ENCODE measurements around the gene OGFOD3.
"Not testable (repeated sequence)": the region's sequence is repeated elsewhere in the genome, so short reads cannot be mapped to it uniquely, and the experiment has no call there.

Gene OGFOD3

DNA sequence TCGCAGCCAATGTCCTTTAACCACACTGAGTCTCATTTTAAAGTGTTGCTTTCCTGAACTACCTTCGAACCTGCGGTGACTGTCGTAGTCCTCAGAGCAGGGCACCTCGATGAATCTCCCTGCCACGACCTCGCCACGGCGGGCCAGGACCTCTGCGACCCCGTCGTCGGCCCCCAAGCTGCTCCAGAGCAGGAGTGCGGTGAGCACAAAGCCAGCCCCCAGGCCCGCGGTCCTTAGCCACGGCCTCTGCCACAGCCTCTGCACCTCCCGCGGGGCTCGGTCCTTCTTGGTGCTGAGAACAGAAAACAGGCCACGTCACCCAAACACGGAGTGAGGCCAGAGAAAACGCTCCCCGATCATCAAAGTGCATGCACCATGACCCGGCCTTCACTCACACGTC is 3.0 kb downstream of the OGFOD3 start:
- H3K4me3 ChIP-seq (ENCODE audit: low read depth, low read length), result no peak overlapping the region
- TF ChIP-seq MAX (IDR thresholded peaks at IDR 0.05; ENCODE audit: low read depth, low read length) (no peak), CTCF (IDR thresholded peaks at IDR 0.05; ENCODE audit: low read depth, low read length) (no peak), MYC (IDR thresholded peaks at IDR 0.05; ENCODE audit: low read depth, low read length) (no peak), POLR2A (IDR thresholded peaks at IDR 0.05; ENCODE audit: extremely low read depth, insufficient read length) (no peak)
- no peak for DNase-seq (ENCODE audit: low read depth)

DNA sequence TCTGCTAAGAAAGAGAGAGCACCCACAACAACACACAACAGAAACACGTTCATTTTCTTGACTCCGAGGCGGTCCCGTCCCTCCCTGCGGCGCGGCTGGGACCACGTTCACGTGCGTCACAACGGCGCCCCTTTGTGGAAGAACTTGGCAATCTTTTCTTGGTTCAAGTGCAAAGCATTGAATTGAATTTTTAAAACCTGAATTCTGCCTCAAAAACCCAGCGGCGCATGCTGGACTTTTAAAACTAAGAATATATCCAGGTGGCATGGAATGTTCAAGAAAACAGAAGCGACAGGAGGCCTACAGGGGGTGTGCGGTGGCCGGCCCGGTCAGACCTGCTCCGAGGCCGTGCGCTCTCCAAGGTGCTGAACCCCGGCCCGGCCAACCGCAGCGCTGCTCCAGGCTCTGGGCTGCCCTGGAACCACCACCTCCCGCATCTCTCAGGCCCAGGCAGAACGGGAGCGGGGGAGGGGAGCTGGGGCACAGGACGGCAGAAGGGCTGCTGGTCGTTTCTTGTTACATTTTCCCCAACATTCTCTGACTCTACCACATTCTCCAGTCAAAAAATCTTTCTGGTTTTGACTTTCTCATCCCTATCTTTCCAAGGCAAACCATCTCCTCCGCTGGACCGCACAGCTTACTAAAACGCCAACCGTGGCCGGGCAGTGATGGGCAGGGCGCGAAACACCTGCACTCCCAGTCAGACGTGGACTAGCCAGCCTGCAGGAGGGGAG is 3.7 kb downstream of the OGFOD3 start:
- TF ChIP-seq MAX (IDR thresholded peaks at IDR 0.05; ENCODE audit: low read depth, low read length), result peak; percentile 33; the same call in 1 of the 2 replicates
- TF ChIP-seq CTCF (IDR thresholded peaks at IDR 0.05; ENCODE audit: low read depth, low read length), result peak; percentile 49
- no peak for TF ChIP-seq POLR2A (IDR thresholded peaks at IDR 0.05; ENCODE audit: extremely low read depth, insufficient read length)
- no peak for TF ChIP-seq MYC (IDR thresholded peaks at IDR 0.05; ENCODE audit: low read depth, low read length)
- peak; percentile 78 for DNase-seq (ENCODE audit: low read depth)
- H3K4me3 ChIP-seq (ENCODE audit: low read depth, low read length), result no peak overlapping the region

GRCh38 chr17:82412535-82413520 is 5.6 kb downstream of the OGFOD3 start:
- no peak for TF ChIP-seq POLR2A (IDR thresholded peaks at IDR 0.05; ENCODE audit: extremely low read depth, insufficient read length)
- TF ChIP-seq CTCF (IDR thresholded peaks at IDR 0.05; ENCODE audit: low read depth, low read length), result no peak
- no peak for TF ChIP-seq MYC (IDR thresholded peaks at IDR 0.05; ENCODE audit: low read depth, low read length)
- TF ChIP-seq MAX (IDR thresholded peaks at IDR 0.05; ENCODE audit: low read depth, low read length), result no peak
- no peak for DNase-seq (ENCODE audit: low read depth)
- H3K4me3 ChIP-seq (ENCODE audit: low read depth, low read length), result no peak overlapping the region

DNA sequence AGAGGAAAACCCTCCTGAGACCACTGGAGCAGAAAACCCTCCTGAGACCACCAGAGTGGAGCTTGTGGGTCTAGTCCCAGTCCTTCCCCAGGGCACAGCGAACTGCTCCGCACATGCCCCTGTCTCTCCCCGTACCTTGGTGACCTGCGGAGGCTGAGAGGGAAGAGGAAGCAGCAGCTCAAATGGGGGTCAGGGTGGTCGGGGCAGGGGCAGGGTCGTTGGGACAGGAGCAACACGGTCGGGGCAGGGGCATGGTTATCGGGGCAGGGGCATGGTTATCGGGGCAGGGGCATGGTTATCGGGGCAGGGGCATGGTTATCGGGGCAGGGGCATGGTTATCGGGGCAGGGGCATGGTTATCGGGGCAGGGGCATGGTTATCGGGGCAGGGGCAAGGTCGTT is 6.3 kb downstream of the OGFOD3 start:
- not testable (repeated sequence) for H3K4me3 ChIP-seq (ENCODE audit: low read depth, low read length); DNase-seq (ENCODE audit: low read depth)

- no peak overlapping the region for H3K4me3 ChIP-seq (ENCODE audit: low read depth, low read length)
- no peak for TF ChIP-seq POLR2A (IDR thresholded peaks at IDR 0.05; ENCODE audit: extremely low read depth, insufficient read length)
- no peak for TF ChIP-seq CTCF (IDR thresholded peaks at IDR 0.05; ENCODE audit: low read depth, low read length)
- no peak for TF ChIP-seq MAX (IDR thresholded peaks at IDR 0.05; ENCODE audit: low read depth, low read length)
- TF ChIP-seq MYC (IDR thresholded peaks at IDR 0.05; ENCODE audit: low read depth, low read length), result no peak
- no peak for DNase-seq (ENCODE audit: low read depth)
Observed at GRCh38 chr17:82411396-82412053, 6.9 kb downstream of the OGFOD3 start.
